ENCODE data around the gene FBXW5. TPM values are rescaled to one million over a fixed set of nuclear protein-coding genes. Genes with fewer than 3 reads are reported as not detected.

The FBXW5 gene
- total and polyA plus RNA-seq, 2 donors (not counting 3 experiments of a cell fraction or from before 2014, with no cell fraction given): 97.3 to 151 TPM

DNA sequence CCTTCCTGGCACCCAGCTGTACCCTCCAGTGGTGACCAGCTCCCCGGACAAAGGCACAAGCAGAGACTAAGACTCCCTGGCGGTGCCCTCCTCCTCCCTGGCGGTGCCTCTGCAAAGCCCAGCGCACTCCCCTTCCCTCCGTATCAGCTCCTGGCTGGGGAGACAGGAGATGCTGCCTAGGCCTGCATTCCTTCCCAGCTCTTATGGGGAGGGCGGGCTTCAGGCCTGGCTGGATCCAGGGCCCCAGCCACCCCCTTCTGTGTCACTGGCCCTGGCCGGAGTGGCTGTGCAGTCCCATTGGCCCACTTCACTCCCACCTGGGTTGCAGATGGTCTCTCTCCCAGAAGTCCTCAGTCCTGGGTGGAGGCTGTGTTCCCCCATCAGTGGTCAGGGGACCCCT, 13.9 kb upstream of the FBXW5 start:
- no peaks in the 10 kb centered on the region for H3K27me3 ChIP-seq (ENCODE audit: control insufficient read depth in 2 of 2, insufficient read depth in 2 of 2, low read length in 2 of 2)
- no TSS peak for BruUV-seq (replicated peaks)
- intact Hi-C loops (cut with micrococcal nuclease) (no loop called here), dilution Hi-C loops (cut with MboI; ENCODE audit: extremely low pct_ligation_motif_present, low sequenced_read_pairs) (no loop called here)
- no peaks in the 10 kb centered on the region for H3K4me1 ChIP-seq (ENCODE audit: control insufficient read depth, extremely low read depth, insufficient read depth, low read length)
- no peak overlapping the region for H3K27ac ChIP-seq (ENCODE audit: insufficient read depth, low read depth, low read length)
- DNase-seq (ENCODE audit: low read depth, low spot score): no peak
- TF ChIP-seq FOS (IDR thresholded peaks at IDR 0.05; ENCODE audit: borderline replicate concordance, insufficient read depth, low read length) (no peak), EZH2 (IDR thresholded peaks at IDR 0.05; ENCODE audit: borderline replicate concordance, low read depth, low read length, severe bottlenecking) (no peak), POLR2A (IDR thresholded peaks at IDR 0.05; ENCODE audit: low read depth, low read length) (no peak), GATA2 (IDR thresholded peaks at IDR 0.05; ENCODE audit: insufficient read depth, insufficient read length, low read depth, low read length) (no peak), MYC (IDR thresholded peaks at IDR 0.05; ENCODE audit: low read depth, low read length) (no peak), POLR2AphosphoS5 (IDR thresholded peaks at IDR 0.05; ENCODE audit: insufficient read depth, low read depth, low read length) (no peak)
- TF ChIP-seq, protein P1, sequence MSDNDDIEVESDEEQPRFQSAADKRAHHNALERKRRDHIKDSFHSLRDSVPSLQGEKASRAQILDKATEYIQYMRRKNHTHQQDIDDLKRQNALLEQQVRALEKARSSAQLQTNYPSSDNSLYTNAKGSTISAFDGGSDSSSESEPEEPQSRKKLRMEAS (IDR thresholded peaks at IDR 0.05; ENCODE audit: insufficient read depth, insufficient read length): no peak
- TF ChIP-seq, protein P2, sequence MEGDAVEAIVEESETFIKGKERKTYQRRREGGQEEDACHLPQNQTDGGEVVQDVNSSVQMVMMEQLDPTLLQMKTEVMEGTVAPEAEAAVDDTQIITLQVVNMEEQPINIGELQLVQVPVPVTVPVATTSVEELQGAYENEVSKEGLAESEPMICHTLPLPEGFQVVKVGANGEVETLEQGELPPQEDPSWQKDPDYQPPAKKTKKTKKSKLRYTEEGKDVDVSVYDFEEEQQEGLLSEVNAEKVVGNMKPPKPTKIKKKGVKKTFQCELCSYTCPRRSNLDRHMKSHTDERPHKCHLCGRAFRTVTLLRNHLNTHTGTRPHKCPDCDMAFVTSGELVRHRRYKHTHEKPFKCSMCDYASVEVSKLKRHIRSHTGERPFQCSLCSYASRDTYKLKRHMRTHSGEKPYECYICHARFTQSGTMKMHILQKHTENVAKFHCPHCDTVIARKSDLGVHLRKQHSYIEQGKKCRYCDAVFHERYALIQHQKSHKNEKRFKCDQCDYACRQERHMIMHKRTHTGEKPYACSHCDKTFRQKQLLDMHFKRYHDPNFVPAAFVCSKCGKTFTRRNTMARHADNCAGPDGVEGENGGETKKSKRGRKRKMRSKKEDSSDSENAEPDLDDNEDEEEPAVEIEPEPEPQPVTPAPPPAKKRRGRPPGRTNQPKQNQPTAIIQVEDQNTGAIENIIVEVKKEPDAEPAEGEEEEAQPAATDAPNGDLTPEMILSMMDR (IDR thresholded peaks at IDR 0.05; ENCODE audit: extremely low read depth in 1 of 2, insufficient read depth in 1 of 2, low read depth in 1 of 2, low read length in 2 of 2): no peak
- FAIRE-seq: no peak
- no peaks in the 10 kb centered on the region for H3K9me1 ChIP-seq (replicated peaks; ENCODE audit: control insufficient read depth, extremely low read depth, insufficient read depth, low read length)
- no peak overlapping the region for H2AFZ ChIP-seq (ENCODE audit: low read depth, low read length)
- H3K4me2 ChIP-seq (ENCODE audit: insufficient read depth, low read length): no peak overlapping the region
- H3K9me3 ChIP-seq (replicated peaks; ENCODE audit: control insufficient read depth, insufficient read depth, low read length): no peaks in the 10 kb centered on the region
- POLR2A ChIA-PET: no interaction called here
- no peaks in the 10 kb centered on the region for H3K79me2 ChIP-seq (ENCODE audit: control insufficient read depth, insufficient read depth, low read length)
- no peak overlapping the region for H3K4me3 ChIP-seq (replicated peaks in 1 of 3; ENCODE audit: insufficient read depth in 1 of 3, low read depth in 1 of 3, low read length in 3 of 3)
- no peaks in the 10 kb centered on the region for H4K20me1 ChIP-seq (replicated peaks; ENCODE audit: control insufficient read depth, extremely low read depth, insufficient read depth, low read length)
- H3K9ac ChIP-seq (replicated peaks; ENCODE audit: extremely low read depth, insufficient read depth, low read length): no peak overlapping the region
- CTCF ChIA-PET: no interaction called here
- no peaks in the 10 kb centered on the region for H3K36me3 ChIP-seq (ENCODE audit: control insufficient read depth in 2 of 2, extremely low read depth in 1 of 2, insufficient read depth in 2 of 2, low read length in 2 of 2)

Measured in endothelial cell of umbilical vein (primary cell).